HG02884 (cell line): Measurements from ENCODE around the gene ARL5B.

ENCODE experiments used
- ATAC-seq: cut with Tn5 transposase; IDR thresholded peaks from one replicate; pipeline ENCODE4 v1.9.1; 2021; ENCODE audit warnings: mild to moderate bottlenecking, moderate library complexity; ENCODE audit not compliant: unreplicated experiment

Gene ARL5B

GRCh38 chr10:18699849-18700840, 40.9 kb downstream of the ARL5B start:
- no peak for ATAC-seq

GRCh38 chr10:18703521-18703920, 44.3 kb downstream of the ARL5B start:
- no peak for ATAC-seq

GRCh38 chr10:18710201-18710653, 51.0 kb downstream of the ARL5B start:
- ATAC-seq, result no peak

- ATAC-seq, result no peak
Observed at GRCh38 chr10:18713077-18713476, 53.8 kb downstream of the ARL5B start.

GRCh38 chr10:18718991-18719390, 59.8 kb downstream of the ARL5B start:
- ATAC-seq, result no peak

- ATAC-seq, result no peak
Observed at GRCh38 chr10:18719811-18720210, 60.6 kb downstream of the ARL5B start.

GRCh38 chr10:18721067-18721466, 61.8 kb downstream of the ARL5B start:
- no peak for ATAC-seq

GRCh38 chr10:18723801-18724200, 64.6 kb downstream of the ARL5B start:
- ATAC-seq, result no peak
